GM18505 (cell line): Measurements from ENCODE around the gene CREB3L4.
"Not testable (repeated sequence)": the region's sequence is repeated elsewhere in the genome, so short reads cannot be mapped to it uniquely, and the experiment has no call there.

ENCODE experiments used
- ATAC-seq: cut with Tn5 transposase; IDR thresholded peaks from one replicate; pipeline ENCODE4 v1.9.1; 2021; ENCODE audit not compliant: unreplicated experiment
- POLR2A ChIP-seq: IDR thresholded peaks from 4 replicates; pipeline ENCODE4 v1.6.1; 2011; ENCODE audit warnings: borderline replicate concordance; ENCODE audit not compliant: insufficient read depth, insufficient read length; ENCODE audit errors: extremely low read depth

Gene CREB3L4

DNA sequence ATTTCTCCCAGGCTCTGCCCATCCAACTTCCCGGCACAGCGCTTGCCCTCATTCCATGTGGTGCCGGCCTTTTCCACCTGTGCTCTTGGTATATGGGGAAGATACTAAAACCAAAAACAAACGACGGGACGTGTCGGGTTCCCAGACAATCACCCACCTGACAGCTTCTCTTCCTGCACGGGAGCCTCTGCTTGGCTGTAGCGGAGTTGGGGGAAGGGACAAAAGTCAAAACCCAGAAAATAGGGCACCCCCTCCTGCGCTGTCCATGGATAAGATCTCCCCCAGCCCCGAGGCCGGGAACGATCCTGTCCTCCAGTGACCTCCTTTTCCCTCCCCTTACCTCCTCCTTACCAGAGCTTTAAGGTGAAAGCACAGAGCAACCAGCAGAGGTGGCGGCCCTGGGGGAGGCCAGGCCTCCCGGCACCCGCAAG, 9.1 kb downstream of the CREB3L4 start:
- ATAC-seq, result peak; percentile 2
- no peak for TF ChIP-seq POLR2A

DNA sequence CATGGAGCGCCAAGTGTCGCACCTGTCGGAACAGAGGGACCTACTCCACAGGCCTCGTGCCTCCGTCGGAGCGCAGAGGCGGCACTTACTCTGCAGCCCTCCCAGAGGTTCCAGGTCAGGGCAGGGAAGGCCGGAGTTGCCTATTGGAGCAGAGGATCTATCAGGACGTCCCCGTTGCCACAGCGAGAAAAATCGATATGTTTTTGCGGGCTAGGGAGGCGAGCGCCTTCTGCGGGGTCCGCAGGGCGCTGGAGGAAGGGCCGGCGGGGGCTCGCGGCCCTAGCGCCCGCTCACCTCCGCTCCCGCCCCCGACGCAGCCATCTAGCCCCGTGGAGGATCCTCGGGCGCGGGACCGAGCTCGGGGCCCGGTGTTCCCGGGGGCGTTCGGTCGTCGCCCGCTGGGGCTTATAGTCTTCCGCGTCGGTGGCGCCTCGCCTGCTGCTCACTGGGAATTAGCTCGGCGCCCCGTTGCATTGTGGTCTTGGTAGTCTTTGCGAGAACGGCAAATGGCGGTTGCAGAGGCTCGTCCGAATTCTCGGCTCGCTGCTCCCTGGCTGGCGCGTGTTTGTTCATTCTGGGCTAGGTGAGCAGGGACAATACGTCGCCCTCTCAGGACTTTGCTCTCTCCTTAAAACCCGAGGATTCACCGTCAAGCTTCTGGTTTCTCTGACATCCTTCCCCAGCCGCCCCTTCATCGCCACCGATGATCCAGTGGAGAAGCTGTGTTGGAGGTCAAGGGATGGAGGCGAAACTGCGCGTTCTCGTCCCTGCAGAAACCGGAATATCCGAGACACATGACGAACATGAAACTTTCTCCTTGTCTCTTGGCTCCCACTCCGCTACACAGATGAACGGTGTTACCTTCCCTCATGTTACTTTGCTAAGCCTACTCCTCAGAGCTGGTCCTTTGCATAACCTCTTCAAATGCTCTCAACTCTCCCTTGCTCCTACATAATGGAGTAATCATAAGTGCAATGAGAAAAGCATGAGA, 9.8 kb downstream of the CREB3L4 start, which contains the start of gene JTB:
TSS of gene JTB (minus strand) at position 425 of the 991 bp plus-strand sequence. CDS start at position 3, 422 bp downstream.
- peak; percentile 95 for TF ChIP-seq POLR2A
- ATAC-seq, result peak; percentile 80

DNA sequence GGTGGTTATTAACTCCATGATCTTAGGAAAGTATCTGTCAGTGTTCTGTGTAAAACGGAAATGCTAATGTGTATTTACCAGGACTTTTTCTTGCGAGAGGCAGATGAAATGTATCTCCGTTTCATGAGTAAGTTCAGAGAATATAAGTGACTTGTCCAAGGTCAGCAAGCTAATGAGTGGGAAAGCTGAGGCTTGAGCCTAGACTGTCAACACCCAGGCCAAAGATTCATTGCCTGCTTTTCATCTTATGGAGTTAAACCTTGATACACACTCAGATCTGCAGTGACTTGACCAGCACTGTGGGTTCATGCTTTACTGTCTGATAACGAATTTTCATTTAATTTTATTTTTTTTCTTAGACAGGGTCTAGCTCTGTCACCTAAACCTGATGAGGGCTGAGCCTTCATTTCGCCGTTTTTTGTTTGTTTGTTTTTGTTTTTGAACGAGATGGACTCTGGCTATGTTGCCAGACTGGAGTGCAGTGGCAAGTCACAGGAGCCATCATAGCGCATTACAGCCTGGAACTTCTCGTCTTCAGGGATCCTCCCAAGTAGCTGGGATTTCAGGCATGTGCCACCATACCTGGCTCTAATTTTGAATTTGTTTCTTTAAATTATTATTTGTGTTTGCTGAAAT, 10.7 kb downstream of the CREB3L4 start:
- ATAC-seq, result no peak
- no peak for TF ChIP-seq POLR2A

DNA sequence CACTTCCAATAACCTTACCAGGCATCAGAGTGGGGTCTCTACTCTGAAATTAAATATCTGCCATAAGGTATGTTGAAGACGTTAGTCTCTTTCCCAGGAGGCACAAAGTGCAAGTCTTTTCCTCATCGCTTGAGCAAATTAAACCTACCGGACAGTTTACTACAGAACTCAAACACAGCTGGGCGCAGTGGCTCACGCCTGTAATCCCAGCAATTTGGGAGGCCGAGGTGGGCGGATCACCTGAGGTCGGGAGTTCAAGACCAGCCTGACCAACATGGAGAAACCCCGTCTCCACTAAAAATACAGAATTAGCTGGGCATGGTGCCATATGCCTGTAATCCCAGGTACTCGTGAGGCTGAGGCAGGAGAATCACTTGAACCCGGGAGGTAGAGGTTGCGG, 11.4 kb downstream of the CREB3L4 start:
- not testable (repeated sequence) for ATAC-seq

DNA sequence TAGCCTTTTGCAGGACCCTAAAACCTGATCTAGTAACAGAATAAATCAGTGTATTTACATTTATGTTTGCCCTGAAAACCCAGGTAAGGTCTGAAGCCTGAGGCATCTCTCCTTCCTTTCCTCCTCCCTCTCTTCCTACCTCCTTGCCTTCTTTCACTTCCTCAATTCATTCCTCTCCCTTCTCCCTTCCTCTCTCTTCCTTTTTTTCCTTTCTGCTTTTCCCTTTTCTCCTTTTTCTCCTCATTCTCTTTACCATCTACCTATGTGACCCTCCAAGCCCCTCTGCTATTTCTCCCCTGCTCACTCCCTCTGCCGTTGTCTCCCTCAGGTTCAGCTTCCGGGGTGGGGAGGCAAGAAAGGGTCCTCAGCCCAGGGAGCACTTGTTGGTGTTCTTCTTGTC, 14.0 kb downstream of the CREB3L4 start:
- not testable (repeated sequence) for ATAC-seq

DNA sequence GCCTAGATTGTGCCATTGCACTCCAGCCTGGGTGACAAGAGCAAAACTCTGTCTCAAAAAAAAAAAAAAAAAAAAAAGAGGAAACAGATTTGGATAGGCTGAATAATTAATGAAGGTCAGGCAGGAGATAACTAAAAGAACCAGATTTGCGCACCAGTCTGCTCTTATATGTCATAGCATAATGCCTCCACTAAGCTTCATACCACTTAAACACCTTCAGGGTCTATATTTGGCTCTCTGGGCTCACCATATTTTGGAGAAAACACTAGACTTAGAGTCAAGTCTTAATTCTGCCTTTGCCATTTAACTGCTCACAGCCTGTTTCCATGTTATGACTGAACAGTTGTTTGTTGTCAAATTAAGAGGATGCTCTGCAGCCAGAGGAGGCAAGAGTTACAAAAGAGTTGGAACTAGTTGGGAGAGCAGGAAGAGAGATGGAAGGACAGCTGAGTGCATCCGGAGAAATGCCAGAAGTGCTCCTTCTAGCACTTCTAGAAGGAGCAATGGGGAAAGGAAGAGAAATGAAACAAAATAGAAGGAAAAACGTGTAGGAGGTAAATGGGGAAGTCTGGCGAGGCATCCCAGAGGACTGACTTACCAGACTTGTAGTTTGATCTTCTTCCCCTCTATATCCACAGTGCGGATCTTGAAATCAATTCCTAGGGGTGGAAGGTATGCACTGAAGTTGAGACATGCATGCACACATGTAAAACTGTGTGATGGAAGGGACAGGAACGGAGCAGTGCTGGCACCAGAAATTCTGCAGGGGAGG, 16.6 kb downstream of the CREB3L4 start:
- no peak for TF ChIP-seq POLR2A
- no peak for ATAC-seq

DNA sequence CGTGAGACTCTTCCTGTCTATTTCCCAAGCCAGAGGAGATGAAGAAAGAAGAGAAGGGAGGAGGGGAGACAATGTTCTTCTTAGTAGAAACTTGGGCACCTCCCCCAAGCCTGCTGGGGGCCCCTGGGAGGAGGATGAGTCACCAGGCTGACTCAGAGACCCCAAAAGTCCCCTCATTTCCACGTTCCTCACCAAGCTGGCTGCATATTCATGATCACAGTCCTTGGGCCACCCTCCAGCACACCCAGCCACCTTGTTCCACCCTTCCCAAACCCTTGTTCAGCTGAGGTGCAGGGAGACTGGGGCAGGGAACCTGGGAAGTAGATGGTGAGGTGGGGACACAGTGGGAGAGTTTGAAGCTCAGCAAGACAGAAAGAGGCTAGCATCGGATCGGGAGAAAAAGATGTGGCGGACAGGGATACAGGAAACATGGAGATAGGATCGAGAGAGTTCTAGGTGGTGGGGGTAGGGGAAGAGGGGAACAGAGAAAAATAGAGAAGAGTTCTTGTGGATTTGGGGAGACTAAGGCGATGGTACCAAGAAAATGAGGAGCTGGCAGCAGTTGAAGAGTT, 17.7 kb downstream of the CREB3L4 start:
- no peak for TF ChIP-seq POLR2A

DNA sequence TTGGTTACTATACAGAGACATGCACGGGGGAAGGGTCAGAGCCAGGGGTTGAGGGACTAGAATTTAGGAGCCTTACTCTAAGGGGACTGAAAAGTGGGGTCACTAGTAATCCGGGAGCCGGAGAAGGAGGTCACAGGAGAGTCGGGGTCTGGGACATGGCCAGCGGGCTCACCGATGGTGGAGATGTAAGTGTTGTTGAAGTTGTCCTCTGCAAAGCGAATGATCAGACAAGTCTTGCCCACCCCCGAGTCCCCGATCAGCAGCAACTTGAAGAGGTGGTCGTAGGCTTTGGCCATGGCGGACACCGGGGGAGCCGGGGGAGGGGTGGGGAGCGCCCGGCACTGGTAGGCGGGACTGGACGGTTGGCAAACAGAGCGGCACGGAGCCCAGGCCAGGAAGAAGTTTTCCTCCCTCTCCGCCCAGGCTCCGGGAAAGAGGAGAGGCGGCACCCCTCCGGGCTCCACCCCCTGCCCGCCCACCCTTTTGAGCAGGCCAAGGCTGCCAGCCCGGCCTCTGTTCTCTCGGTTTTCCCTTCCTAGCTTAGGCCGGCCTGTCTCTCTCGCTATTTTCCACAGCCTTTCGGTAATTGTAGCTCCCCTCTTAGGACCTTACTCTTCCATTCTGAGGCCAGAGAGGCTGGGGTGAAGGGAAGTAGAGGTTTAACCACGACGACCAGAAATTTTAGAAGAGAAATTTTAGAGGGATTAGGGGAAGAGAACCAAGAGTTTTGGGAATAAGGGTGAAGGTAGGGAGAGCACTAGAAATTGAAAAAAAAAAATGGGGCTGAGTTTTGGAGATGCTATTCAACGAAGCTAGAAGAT, 18.4 kb downstream of the CREB3L4 start, which contains the start of gene RAB13:
TSS of gene RAB13 (minus strand) at position 399 of the 821 bp plus-strand sequence. CDS start at position 296, 103 bp downstream.
- TF ChIP-seq POLR2A, result no peak
- ATAC-seq, result no peak

More for the DNA sequence above, 17.7 kb downstream of the CREB3L4 start:
- ATAC-seq, result no peak

DNA sequence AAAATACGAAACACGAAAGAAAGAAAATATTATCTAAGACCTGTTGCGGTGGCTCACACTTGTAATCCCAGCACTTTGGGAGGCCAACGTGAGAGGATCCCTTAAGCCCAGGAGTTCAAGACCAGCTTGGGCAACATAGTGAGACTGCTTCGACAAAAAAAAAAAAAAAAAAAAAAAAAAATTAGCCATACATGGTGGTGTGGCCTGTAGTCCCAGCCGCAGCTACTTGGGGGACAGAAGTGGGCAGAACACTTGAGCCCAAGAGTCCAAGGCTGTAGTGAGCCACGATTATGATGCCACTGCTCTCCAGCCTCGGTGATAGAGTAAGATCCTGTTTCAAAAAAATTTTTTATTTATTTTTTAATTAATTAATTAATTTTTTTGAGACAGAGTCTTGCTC, 19.9 kb downstream of the CREB3L4 start:
- no peak for TF ChIP-seq POLR2A
- ATAC-seq, result no peak

DNA sequence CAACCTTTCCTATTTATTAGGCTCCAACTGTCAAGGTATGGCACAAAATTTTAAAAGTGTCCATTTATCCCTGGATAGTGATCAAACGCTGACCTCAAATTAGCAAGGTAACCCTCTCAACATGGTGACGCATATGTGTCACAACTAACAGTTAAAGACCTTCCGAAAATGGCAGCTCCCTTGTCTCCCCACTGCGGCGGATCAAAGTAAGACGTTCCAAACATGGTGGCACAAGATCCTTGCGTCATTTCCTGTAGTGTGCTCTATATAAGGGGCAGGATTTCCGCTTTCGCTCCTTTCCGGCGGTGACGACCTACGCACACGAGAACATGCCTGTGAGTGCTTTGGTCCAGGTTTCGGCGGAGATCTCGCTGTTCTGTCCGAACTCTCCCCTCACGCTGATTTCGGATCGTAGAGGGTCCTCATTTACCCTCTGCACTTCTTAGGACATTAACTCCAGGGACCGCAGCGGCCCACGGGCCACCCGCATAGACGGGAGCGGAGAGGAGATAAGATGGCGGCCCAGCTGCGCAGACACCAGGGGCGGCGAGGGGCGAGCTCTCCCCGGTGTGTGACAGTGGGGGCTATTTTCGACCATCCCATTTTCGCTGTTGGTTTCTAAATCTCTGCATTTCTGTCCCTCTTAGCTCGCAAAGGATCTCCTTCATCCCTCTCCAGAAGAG, 22.9 kb downstream of the CREB3L4 start, which contains the start of gene RPS27:
TSS of gene RPS27 (plus strand) at position 295 of the 683 bp plus-strand sequence. CDS start at position 330, 35 bp downstream.
- peak; percentile 100 for TF ChIP-seq POLR2A

DNA sequence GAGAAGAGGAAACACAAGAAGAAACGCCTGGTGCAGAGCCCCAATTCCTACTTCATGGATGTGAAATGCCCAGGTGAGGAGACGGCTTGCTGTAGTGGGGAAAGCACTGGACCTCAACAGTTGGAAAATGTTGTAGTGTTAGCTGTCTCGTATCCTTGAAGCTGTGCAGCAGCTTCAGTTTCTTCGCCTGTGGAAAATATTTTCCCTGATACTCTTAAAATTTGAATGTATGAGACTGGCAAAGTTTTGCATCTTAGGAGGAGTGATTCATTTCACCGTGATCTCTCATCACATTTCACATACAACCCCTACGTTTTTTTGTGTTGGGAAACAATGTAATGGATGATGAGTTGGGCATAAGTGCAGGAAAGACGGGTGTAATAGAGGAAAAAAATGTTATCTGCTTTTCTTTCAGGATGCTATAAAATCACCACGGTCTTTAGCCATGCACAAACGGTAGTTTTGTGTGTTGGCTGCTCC, 23.5 kb downstream of the CREB3L4 start:
- no peak for TF ChIP-seq POLR2A
- no peak for ATAC-seq

More for the DNA sequence above, 22.9 kb downstream of the CREB3L4 start, which contains the start of gene RPS27:
- peak; percentile 67 for ATAC-seq
